GM12892 (cell line): ENCODE results near the gene DDRGK1.

Source experiments
- POLR2A ChIP-seq: IDR thresholded peaks from 2 replicates; pipeline ENCODE4 v1.6.1; 2011; ENCODE audit warnings: low read depth, low read length, control low read depth
- POLR2AphosphoS5 ChIP-seq: IDR thresholded peaks from 2 replicates; pipeline ENCODE4 v1.6.1; 2011; ENCODE audit warnings: low read depth, low read length, control low read depth
- TAF1 ChIP-seq: IDR thresholded peaks from 2 replicates; pipeline ENCODE4 v1.6.1; 2011; ENCODE audit warnings: low read depth, mild to moderate bottlenecking, control low read depth, low read length, borderline replicate concordance

DNA sequence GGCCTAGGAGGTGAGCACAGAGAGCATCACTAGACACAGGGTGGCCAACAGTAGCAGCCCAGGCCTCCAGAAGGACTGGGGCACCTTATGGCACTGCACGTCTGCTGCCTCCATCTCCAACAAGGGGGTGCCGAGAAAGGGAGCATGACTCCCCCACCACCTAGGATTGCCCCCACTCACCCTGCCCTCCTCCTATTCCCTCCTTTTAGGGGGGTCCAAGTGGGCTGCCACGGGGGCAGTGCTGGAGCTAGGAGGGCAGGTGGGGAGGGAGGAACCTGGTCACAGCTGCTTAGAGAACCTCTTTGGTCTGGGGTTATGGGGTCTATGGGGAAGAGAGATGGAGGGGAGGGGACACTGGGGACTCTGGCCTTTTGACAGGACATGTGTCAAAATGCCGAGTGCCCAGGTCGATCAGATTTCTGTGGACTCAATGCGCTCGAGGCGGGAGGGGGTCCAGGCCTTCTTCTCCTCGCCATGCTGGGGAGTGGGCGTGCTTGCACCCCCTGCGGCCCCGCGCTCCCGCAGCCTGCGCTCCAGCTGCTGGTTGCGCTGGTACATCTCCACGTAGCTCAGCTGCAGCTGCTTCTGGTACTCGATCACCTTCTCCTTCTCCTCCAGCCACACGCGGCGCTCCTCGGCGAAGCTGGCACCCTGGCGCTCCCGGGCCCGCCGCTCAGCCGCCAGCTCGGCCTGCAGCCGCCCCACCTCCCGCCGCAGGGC is 40.3 kb downstream of the DDRGK1 start:
- TF ChIP-seq TAF1 (no peak), POLR2AphosphoS5 (no peak), POLR2A (no peak)
